ENCODE data around the gene OR5P2. TPM values are rescaled to one million over a fixed set of nuclear protein-coding genes. Genes with fewer than 3 reads are reported as not detected.
"Not testable (repeated sequence)": the region's sequence is repeated elsewhere in the genome, so short reads cannot be mapped to it uniquely, and the experiment has no call there.

Gene OR5P2
- total RNA-seq, result not detected
- long read RNA-seq, result 0 reads

GRCh38 chr11:7796842-7797241 is at the start of gene OR5P2:
Gene OR5P2 (minus strand): TSS chr11:7796942. CDS start chr11:7796942, 0 bp downstream.
- intact Hi-C loops (cut with DNase I), result no loop called here
- DNase-seq (ENCODE audit: low spot score), result no peak

GRCh38 chr11:7846003-7846402 is 49.3 kb upstream of the OR5P2 start:
- intact Hi-C loops (cut with DNase I), result no loop called here
- no peak for DNase-seq (ENCODE audit: low spot score)

GRCh38 chr11:7844986-7845385 is 48.2 kb upstream of the OR5P2 start:
- intact Hi-C loops (cut with DNase I), result no loop called here
- DNase-seq (ENCODE audit: low spot score), result no peak

GRCh38 chr11:7844521-7844920 is 47.8 kb upstream of the OR5P2 start:
- no peak for DNase-seq (ENCODE audit: low spot score)
- intact Hi-C loops (cut with DNase I), result no loop called here

- intact Hi-C loops (cut with DNase I), result no loop called here
- no peak for DNase-seq (ENCODE audit: low spot score)
These were observed 43.8 kb upstream of the OR5P2 start for GRCh38 chr11:7840578-7840977.

- intact Hi-C loops (cut with DNase I), result no loop called here
These were observed 36.8 kb upstream of the OR5P2 start for GRCh38 chr11:7833527-7833926.

GRCh38 chr11:7830740-7831139 is 34.0 kb upstream of the OR5P2 start, which contains the start of gene OR5P3:
Gene OR5P3 (minus strand): TSS chr11:7830840.
- no peak for DNase-seq (ENCODE audit: low spot score)
- intact Hi-C loops (cut with DNase I), result no loop called here

More at GRCh38 chr11:7833527-7833926, 36.8 kb upstream of the OR5P2 start:
- DNase-seq (ENCODE audit: low spot score), result no peak

GRCh38 chr11:7826324-7826723 is 29.6 kb upstream of the OR5P2 start:
- DNase-seq (ENCODE audit: low spot score), result no peak
- intact Hi-C loops (cut with DNase I), result no loop called here

GRCh38 chr11:7820417-7820816 is 23.7 kb upstream of the OR5P2 start:
- intact Hi-C loops (cut with DNase I); DNase-seq (ENCODE audit: low spot score): not testable (repeated sequence)

- intact Hi-C loops (cut with DNase I); DNase-seq (ENCODE audit: low spot score): not testable (repeated sequence)
These were observed 18.2 kb upstream of the OR5P2 start for GRCh38 chr11:7814897-7815296.

- DNase-seq (ENCODE audit: low spot score); intact Hi-C loops (cut with DNase I): not testable (repeated sequence)
These were observed 13.6 kb upstream of the OR5P2 start for GRCh38 chr11:7810301-7810700.

GRCh38 chr11:7793233-7793632 is 3.5 kb downstream of the OR5P2 start:
- intact Hi-C loops (cut with DNase I), result no loop called here
- no peak for DNase-seq (ENCODE audit: low spot score)

- intact Hi-C loops (cut with DNase I), result no loop called here
- no peak for DNase-seq (ENCODE audit: low spot score)
These were observed 9.5 kb downstream of the OR5P2 start for GRCh38 chr11:7787239-7787638.

GRCh38 chr11:7775689-7776088 is 21.1 kb downstream of the OR5P2 start:
- intact Hi-C loops (cut with DNase I), result no loop called here
- no peak for DNase-seq (ENCODE audit: low spot score)

- DNase-seq (ENCODE audit: low spot score); intact Hi-C loops (cut with DNase I): not testable (repeated sequence)
These were observed 32.4 kb downstream of the OR5P2 start for GRCh38 chr11:7764301-7764700.

- intact Hi-C loops (cut with DNase I), result no loop called here
- no peak for DNase-seq (ENCODE audit: low spot score)
These were observed 37.7 kb downstream of the OR5P2 start for GRCh38 chr11:7759010-7759409.

GRCh38 chr11:7749456-7749855 is 47.3 kb downstream of the OR5P2 start:
- intact Hi-C loops (cut with DNase I), result no loop called here

More at GRCh38 chr11:7749456-7749855, 47.3 kb downstream of the OR5P2 start:
- no peak for DNase-seq (ENCODE audit: low spot score)

Other genes with a start within 250 kb of the OR5P2 start
- 1.7 TPM for gene CYB5R2, start 123.4 kb downstream of the OR5P2 start, total RNA-seq
- gene OVCH2, start 90.5 kb downstream of the OR5P2 start, total RNA-seq, result not detected
- not detected for gene OR5P3, start 33.9 kb upstream of the OR5P2 start, total RNA-seq
- gene OR10A6, start 134.3 kb upstream of the OR5P2 start, total RNA-seq, result not detected
- not detected for gene OR10A3, start 144.8 kb upstream of the OR5P2 start, total RNA-seq
- gene NLRP10, start 168.5 kb upstream of the OR5P2 start, total RNA-seq, result not detected
- 123 TPM for gene EIF3F, start 190.4 kb upstream of the OR5P2 start, total RNA-seq

Data from cardiac septum (tissue), 1 donor.